HCT116 (cell line): Measurements from ENCODE around the gene PCDH15.

Experiments used
- CTCF ChIP-seq, 3 experiments: fragments of 200-600 bp in 1 of 3; sonication (generic) in 1 of 3; IDR thresholded peaks in 2 of 3; conservative IDR thresholded peaks in 1 of 3; 2 replicates each; pipeline ENCODE4 v1.5.1; 2012 to 2017; ENCODE audit warnings: low read depth in 2 of 3, low read length in 2 of 3, antibody characterized with exemption in 1 of 3, borderline replicate concordance in 1 of 3, control low read depth in 1 of 3, mild to moderate bottlenecking in 1 of 3, mixed read lengths in 1 of 3, mixed run types in 1 of 3, moderate library complexity in 1 of 3; ENCODE audit not compliant: insufficient read depth in 1 of 3
- REST ChIP-seq: IDR thresholded peaks from 2 replicates; pipeline ENCODE4 v1.6.1; 2012; ENCODE audit warnings: low read depth
- SIN3A ChIP-seq: IDR thresholded peaks from 2 replicates; pipeline ENCODE4 v1.6.1; 2012; ENCODE audit warnings: low read depth
- SRF ChIP-seq: IDR thresholded peaks from 2 replicates; pipeline ENCODE4 v1.6.1; 2012; ENCODE audit warnings: low read depth

GRCh38 chr10:53843736-53844362 is 957.2 kb downstream of the PCDH15 start:
- TF ChIP-seq SRF (no peak), SIN3A (no peak), CTCF (IDR thresholded peaks at IDR 0.05 in 2 of 3, conservative IDR thresholded peaks at IDR 0.05 in 1 of 3; ENCODE audit: borderline replicate concordance in 1 of 3, insufficient read depth in 1 of 3, low read depth in 2 of 3, low read length in 2 of 3) (no peak), REST (no peak)
